ENCODE data around the gene C1QTNF8. TPM values are rescaled to one million over a fixed set of nuclear protein-coding genes. Genes with fewer than 3 reads are reported as not detected.

The C1QTNF8 gene
- total RNA-seq, 1 donor from 2014 or later = not detected

GRCh38 chr16:1127971-1128715 is 32.1 kb upstream of the C1QTNF8 start:
- no peak for DNase-seq (ENCODE audit: low read depth in 2 of 2)

DNA sequence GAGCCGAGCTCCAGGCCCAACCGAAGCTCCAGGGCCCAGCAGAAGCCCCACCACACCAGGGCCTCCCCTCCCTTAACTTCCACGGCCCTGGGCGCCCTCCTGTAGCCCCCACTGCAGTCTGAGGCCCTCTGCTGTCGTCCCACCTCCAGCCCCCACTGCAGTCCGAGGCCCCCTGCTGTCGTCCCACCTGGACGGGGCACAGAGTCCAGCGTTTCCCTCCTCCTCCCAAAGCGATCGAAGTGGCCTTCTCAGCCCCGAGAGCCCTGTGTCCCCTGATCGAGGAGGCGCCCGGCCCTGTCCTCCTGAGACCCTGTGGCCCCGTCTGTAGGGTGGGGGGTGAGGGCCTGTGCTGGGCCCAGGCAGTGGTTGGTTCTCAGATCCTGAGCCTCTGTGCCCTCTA is 31.1 kb upstream of the C1QTNF8 start:
- DNase-seq (ENCODE audit: low read depth in 2 of 2) = no peak

GRCh38 chr16:1126586-1126985 is 30.5 kb upstream of the C1QTNF8 start:
- no peak for DNase-seq (ENCODE audit: low read depth in 2 of 2)

GRCh38 chr16:1126044-1126443 is 30.0 kb upstream of the C1QTNF8 start:
- no peak for DNase-seq (ENCODE audit: low read depth in 2 of 2)

DNA sequence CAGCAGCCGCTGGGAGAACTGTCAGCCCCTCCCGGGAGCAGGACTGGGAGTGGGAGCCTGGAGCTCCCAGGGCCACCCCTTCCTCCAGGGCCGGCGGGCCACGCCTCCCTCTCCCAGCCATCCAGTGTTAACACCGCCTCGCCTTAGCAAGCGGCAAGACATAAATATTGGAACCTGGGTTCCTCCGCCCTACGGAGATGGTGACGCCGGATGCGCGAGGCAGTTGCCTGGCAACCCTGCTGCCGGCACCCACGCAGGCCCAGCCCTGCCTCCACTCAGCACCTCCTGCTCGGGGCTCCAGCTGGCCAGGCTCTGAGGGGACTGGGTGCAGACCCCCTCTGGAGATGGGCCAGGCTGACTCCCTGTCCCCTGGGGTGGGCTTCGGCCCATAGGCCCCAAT is 29.4 kb upstream of the C1QTNF8 start:
- no peak for DNase-seq (ENCODE audit: low read depth in 2 of 2)

DNA sequence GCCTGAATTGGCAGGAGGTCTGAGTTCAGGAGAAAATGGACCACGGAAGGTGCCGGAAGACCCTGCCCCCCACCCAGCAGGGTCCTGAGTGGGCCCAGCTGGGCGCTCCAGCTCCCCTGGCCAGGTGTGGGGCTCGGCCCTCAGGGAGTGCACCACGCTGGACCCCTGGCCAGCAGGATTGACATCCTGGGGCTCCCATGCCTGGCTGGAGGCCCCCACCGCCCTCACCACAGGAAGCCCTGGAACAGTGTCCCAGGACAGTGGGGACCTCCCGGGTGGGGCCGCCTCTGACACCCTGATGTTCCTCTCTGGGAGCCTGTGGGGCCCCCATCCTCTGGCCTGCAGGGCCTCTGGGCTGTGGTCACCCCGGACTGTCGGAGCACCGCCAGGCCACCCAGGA is 28.8 kb upstream of the C1QTNF8 start:
- DNase-seq (ENCODE audit: low read depth in 2 of 2) = no peak

GRCh38 chr16:1124291-1124690 is 28.2 kb upstream of the C1QTNF8 start:
- no peak for DNase-seq (ENCODE audit: low read depth in 2 of 2)

GRCh38 chr16:1123525-1124230 is 27.6 kb upstream of the C1QTNF8 start:
- no peak for DNase-seq (ENCODE audit: low read depth in 2 of 2)

DNA sequence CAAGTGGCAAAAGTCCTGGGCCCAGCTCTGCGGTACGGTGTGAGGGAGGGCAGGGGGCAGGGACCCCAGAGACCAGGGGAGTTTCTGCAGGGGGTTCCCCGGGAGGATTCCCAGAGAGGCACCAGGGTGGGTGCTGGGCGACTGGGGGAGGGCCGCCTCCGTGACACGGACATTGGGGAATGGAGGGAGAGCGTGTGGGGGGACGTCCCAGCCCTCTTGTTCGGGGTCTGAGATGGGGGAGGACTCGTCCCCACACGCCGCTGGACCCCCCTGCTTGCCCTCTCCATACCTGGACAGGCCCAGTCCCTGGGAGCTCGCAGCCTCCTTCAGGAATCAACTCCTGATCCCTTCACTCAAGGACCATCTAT is 26.3 kb upstream of the C1QTNF8 start:
- no peak for DNase-seq (ENCODE audit: low read depth in 2 of 2)

DNA sequence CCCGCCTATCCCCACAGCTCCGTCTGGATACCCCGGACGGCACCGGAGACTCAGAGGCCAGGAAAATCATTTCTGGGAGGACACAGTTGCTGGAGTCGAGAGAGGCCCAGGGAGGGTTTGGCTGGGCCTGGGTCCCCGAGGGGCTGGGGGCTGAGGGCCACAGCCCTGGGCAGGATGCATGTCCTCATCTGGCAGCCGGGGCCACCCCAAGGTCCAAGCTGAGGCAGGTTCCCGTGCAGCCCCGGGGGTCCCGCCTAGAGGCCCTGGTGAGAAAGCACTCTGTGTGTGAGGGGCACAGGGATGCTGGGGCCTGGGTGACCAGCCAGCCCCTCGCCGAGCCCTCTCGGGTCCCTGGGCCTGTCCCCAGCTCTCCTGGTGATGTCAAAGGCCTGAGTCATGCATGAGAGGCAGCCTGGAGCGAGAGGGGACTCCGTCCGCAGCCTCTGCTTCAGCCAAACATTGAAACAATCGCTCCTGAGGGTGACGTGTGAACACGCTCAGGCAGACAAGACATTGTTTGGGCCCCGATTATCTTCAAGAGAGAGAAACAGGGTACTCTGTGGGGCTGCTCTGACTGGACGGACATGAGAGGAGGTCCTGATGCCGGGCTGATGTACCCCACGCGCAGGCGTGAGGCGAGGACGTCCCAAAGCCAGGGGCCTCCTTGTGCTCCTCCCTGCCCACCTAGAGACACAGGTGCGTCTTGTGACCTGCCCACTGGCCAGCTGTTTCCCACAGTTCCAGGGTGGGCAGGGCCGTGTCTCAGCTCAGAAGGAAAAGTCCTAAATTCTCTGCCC is 25.8 kb upstream of the C1QTNF8 start:
- DNase-seq (ENCODE audit: low read depth in 2 of 2) = no peak

- DNase-seq (ENCODE audit: low read depth in 2 of 2) = no peak
Observed at GRCh38 chr16:1121009-1121408, 25.0 kb upstream of the C1QTNF8 start.

DNA sequence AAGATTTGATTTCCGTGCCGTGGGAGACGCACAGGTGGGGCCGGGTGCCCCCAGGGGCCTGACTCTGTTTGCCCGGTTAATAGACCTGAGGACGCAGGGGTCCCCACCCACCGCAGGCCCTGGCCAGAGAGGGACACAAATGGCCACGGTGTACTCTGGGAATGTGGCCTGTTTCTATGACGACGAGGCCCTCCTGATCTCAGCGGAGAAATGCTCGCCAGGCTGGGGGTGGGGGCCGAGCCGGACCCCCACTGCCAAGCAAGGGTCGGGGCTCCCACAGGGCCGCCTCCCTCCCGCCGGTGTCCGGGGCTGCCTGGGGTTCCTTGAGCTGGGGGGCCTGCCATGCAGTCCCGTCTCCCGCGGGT is 24.5 kb upstream of the C1QTNF8 start:
- DNase-seq (ENCODE audit: low read depth in 2 of 2) = no peak

GRCh38 chr16:1119766-1120576 is 23.9 kb upstream of the C1QTNF8 start:
- DNase-seq (ENCODE audit: low read depth in 2 of 2) = no peak

- DNase-seq (ENCODE audit: low read depth in 2 of 2) = no peak
Observed at GRCh38 chr16:1119129-1119528, 23.1 kb upstream of the C1QTNF8 start.

GRCh38 chr16:1117926-1118325 is 21.9 kb upstream of the C1QTNF8 start:
- DNase-seq (ENCODE audit: low read depth in 2 of 2) = no peak

DNA sequence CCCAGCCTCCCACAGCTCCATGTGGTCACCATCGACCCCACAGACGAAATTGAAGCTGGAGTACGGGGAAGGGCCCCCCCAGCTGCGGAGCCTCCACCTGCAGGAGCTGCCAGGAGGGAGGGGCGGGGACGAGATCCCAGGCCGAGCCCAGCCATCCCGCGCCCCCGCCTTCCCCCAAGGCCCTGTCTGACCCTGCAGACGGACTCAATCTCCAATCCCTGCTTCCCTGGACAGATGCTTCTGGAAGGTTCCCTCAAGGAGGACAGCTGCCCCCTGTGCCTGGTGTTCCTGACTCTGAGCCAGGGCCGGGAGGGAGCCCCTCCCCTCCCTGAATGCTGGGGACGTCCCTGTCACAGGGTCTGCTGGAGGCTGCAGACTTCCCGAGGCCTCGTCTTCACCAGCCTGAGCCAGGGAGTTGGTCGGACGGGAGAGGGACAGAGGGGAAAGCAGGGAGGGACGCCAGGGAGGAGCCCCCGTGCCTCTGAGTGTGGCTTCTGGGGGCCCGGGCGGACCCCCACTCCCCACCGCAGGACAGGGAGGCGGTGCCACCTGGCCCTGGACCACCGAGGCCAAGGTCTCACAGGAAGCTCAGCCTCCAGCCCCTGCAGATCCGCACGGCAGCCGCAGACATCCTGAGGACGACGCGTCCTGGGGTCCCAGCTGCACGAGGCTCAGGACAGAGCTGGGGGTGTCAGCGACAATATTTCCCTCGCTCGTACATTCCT is 21.3 kb upstream of the C1QTNF8 start:
- DNase-seq (ENCODE audit: low read depth in 2 of 2) = no peak

DNA sequence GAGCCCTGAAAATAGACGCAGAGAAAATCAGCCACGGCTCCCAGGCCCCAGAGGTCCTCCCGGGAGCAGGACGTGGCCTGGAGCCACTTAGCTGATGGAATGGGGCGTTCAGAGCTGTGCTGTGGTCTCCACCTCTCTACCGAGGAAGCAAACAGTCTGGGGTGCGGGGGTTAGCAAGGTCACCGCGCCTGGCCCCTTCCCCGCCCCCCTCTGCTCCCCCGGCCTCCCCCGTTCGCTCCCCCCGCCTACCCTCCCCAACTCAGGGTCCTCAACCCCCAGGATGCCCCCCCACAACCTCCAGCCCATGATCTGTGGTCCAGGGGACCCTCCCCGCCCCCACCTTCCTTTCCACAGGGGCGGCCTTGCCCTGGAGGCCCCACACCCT is 20.6 kb upstream of the C1QTNF8 start:
- no peak for DNase-seq (ENCODE audit: low read depth in 2 of 2)

DNA sequence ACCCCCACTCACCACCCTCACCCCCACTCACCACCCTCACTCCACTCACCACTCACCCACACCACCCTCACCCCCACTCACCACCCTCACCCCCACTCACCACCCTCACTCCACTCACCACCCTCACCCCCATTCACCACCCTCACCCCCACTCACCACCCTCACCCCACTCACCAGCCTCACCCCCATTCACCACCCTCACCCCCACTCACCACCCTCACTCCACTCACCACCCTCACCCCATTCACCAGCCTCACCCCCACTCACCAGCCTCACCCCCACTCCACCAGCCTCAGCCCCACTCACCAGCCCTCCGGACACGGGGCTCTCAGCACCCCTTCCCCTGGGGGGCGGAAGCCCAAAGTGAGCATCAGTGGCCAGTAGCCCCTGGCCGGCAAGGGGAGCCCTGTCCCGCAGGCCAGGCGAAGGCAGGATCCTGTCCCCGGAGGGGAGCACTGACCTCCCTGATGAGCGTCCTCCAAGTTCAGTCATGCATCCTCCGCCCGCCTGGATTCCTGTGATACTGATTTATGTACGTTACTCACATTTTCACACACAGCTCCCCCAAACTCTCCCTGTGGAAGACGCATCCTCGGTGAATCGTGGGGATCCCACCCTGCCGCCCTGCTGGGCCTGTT is 18.0 kb upstream of the C1QTNF8 start:
- DNase-seq (ENCODE audit: low read depth in 2 of 2) = no peak

DNA sequence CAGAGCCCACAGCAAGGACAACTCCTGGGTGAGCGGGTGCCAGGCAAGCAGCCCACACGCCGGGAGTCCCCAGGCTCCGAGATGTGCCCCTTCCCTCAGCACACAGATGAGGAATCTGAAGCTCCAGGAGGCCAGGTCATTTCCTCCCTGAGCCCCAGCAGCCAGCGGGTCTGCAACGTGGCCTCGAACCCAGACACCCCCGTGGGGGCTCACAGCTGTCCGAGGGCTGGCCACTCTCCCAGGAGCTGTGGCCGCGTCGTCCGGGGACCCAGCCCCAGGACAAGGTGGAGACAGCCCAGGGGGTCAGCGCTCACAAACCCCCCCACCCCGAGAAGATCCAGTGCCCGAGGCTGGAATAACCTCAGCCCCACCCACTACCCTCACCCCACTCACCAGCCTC is 17.4 kb upstream of the C1QTNF8 start:
- DNase-seq (ENCODE audit: low read depth in 2 of 2) = no peak

DNA sequence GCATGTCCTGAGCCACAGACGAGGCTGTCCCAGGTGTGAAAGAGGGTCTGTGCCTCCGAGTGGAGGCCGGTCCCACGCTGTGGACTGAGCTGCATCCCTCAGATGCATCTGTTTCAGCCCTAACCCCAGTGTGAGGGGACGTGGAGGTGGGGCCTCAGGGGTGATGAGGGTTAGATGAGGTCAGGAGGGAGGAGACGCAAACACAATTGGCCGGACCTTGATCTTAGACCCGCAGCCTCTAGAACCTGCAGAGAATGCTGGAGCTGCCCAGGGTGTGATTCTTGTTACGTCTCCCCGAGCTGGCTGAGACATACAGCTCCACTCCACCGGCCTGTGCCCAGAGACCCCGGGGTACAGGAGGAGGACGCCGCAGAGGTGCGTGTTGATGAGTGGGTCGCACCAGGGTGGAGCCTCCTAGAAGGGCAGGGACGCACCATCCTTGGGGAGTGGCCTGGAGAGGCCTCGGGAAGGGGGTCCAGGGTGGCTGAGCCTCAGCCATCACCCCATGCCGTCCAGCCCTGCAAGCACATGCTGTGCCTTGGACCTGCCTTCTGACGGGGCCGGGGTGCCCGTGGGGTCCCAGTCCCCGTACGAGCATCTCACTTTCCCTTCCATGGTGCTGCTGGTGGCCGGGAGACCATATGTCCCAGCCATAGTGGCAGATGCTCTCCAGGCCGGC is 16.6 kb upstream of the C1QTNF8 start:
- no peak for DNase-seq (ENCODE audit: low read depth in 2 of 2)
